DOHH2 (cell line): Measurements from ENCODE around the gene ACYP2.

Source experiments
- H3F3A ChIP-seq: fragments of 200-600 bp; sonication (generic), shearing (Covaris generic); 2 replicates; pipeline ENCODE4 v1.6.0; 2016; ENCODE audit warnings: antibody characterized with exemption, mild to moderate bottlenecking; ENCODE audit not compliant: control insufficient read depth, insufficient read depth
- H3K27ac ChIP-seq: fragments of 200-600 bp; sonication (generic); 2 replicates; pipeline ENCODE4 v1.5.1; 2014; ENCODE audit warnings: low read depth, mild to moderate bottlenecking, low read length, moderate library complexity
- H3K27me3 ChIP-seq: fragments of 200-600 bp; sonication (generic); 2 replicates; pipeline ENCODE4 v1.6.1; 2014; ENCODE audit warnings: mild to moderate bottlenecking, low read length, mixed read lengths; ENCODE audit not compliant: control insufficient read depth
- H3K36me3 ChIP-seq: fragments of 200-600 bp; sonication (generic); 2 replicates; pipeline ENCODE4 v1.6.1; 2014; ENCODE audit warnings: mild to moderate bottlenecking, low read length, moderate library complexity, mixed read lengths; ENCODE audit not compliant: control insufficient read depth
- H3K4me1 ChIP-seq: fragments of 200-600 bp; sonication (generic); 2 replicates; pipeline ENCODE4 v1.6.1; 2014; ENCODE audit warnings: mild to moderate bottlenecking, low read length, mixed read lengths; ENCODE audit not compliant: control insufficient read depth
- H3K4me2 ChIP-seq: fragments of 200-600 bp; sonication (generic); 2 replicates; pipeline ENCODE4 v1.6.0; 2014; ENCODE audit warnings: mild to moderate bottlenecking, low read length, moderate library complexity
- H3K4me3 ChIP-seq: fragments of 200-600 bp; sonication (generic); 2 replicates; pipeline ENCODE4 v1.5.1; 2014; ENCODE audit warnings: mild to moderate bottlenecking, low read length, mixed read lengths
- H3K79me2 ChIP-seq: fragments of 200-600 bp; sonication (generic); 2 replicates; pipeline ENCODE4 v1.6.1; 2014; ENCODE audit warnings: mild to moderate bottlenecking, low read length, mixed read lengths; ENCODE audit not compliant: control insufficient read depth
- H3K9me2 ChIP-seq: fragments of 200-600 bp; sonication (generic); replicated peaks from 2 replicates; pipeline ENCODE4 v1.6.1; 2014; ENCODE audit warnings: mild to moderate bottlenecking, low read length, mixed read lengths; ENCODE audit not compliant: control insufficient read depth
- H3K9me3 ChIP-seq: fragments of 200-600 bp; sonication (generic); 2 replicates; pipeline ENCODE4 v1.6.1; 2014; ENCODE audit warnings: antibody characterized with exemption, low read length, mixed read lengths; ENCODE audit not compliant: control insufficient read depth, insufficient read depth
- H4K20me1 ChIP-seq: fragments of 200-600 bp; sonication (generic); 2 replicates; pipeline ENCODE4 v1.6.0; 2014; ENCODE audit warnings: low read depth, mild to moderate bottlenecking, antibody characterized with exemption, low read length, moderate library complexity; ENCODE audit not compliant: control insufficient read depth, insufficient read depth
- CTCF ChIP-seq: fragments of 200-600 bp; sonication (generic); IDR thresholded peaks from one replicate; pipeline ENCODE4 v1.5.1; 2014; ENCODE audit warnings: antibody characterized with exemption, mild to moderate bottlenecking, low read depth, low read length; ENCODE audit not compliant: poor library complexity, severe bottlenecking
- EZH2phosphoT487 ChIP-seq: fragments of 200-600 bp; sonication (generic); IDR thresholded peaks from 2 replicates; pipeline ENCODE4 v1.6.1; 2017; ENCODE audit warnings: borderline replicate concordance, mild to moderate bottlenecking, antibody characterized with exemption, low read length, moderate library complexity, mixed read lengths

ACYP2 gene

GRCh38 chr2:54274781-54275242, 159.4 kb downstream of the ACYP2 start:
- Histone ChIP-seq H3K4me2 (no peak overlapping the region), H3K27me3 (no peaks in the 10 kb centered on the region), H3K4me1 (peaks cover 16% of the 10 kb centered on the region), H3K4me3 (no peak overlapping the region), H3F3A (no peaks in the 10 kb centered on the region), H4K20me1 (no peaks in the 10 kb centered on the region), H3K79me2 (no peaks in the 10 kb centered on the region), H3K9me3 (no peaks in the 10 kb centered on the region), H3K36me3 (no peaks in the 10 kb centered on the region), H3K9me2 (no peaks in the 10 kb centered on the region), H3K27ac (no peak overlapping the region)
- TF ChIP-seq EZH2phosphoT487 (no peak), CTCF (no peak)

- TF ChIP-seq CTCF (no peak), EZH2phosphoT487 (no peak)
- no peak overlapping the region for H3K27ac ChIP-seq
- no peaks in the 10 kb centered on the region for H3K79me2 ChIP-seq
- no peaks in the 10 kb centered on the region for H3K9me3 ChIP-seq
- no peaks in the 10 kb centered on the region for H3K9me2 ChIP-seq
- H3F3A ChIP-seq, result no peaks in the 10 kb centered on the region
- H3K4me3 ChIP-seq, result no peak overlapping the region
- no peak overlapping the region for H3K4me2 ChIP-seq
- H4K20me1 ChIP-seq, result no peaks in the 10 kb centered on the region
- H3K4me1 ChIP-seq, result peaks cover 16% of the 10 kb centered on the region
- H3K36me3 ChIP-seq, result no peaks in the 10 kb centered on the region
- H3K27me3 ChIP-seq, result no peaks in the 10 kb centered on the region
Observed at GRCh38 chr2:54275541-54275940, 160.1 kb downstream of the ACYP2 start.

- no peak overlapping the region for H3K27ac ChIP-seq
- H3K4me2 ChIP-seq, result no peak overlapping the region
- no peak overlapping the region for H3K4me3 ChIP-seq
- no peaks in the 10 kb centered on the region for H3F3A ChIP-seq
- H3K79me2 ChIP-seq, result no peaks in the 10 kb centered on the region
- TF ChIP-seq CTCF (no peak), EZH2phosphoT487 (no peak)
- no peaks in the 10 kb centered on the region for H3K36me3 ChIP-seq
- no peaks in the 10 kb centered on the region for H3K9me3 ChIP-seq
- H4K20me1 ChIP-seq, result no peaks in the 10 kb centered on the region
- H3K4me1 ChIP-seq, result peaks cover 7% of the 10 kb centered on the region; the same call in 1 of the 2 replicates
- no peaks in the 10 kb centered on the region for H3K9me2 ChIP-seq
- no peaks in the 10 kb centered on the region for H3K27me3 ChIP-seq
Observed at GRCh38 chr2:54279385-54279784, 164.0 kb downstream of the ACYP2 start.
